Endodermal cell (in vitro differentiated cells): ENCODE measurements around the gene PLEKHD1. TPM values are rescaled to one million over a fixed set of nuclear protein-coding genes. Genes with fewer than 3 reads are reported as not detected.

ENCODE experiments used
- DNase-seq: peaks from one replicate; pipeline ENCODE4 v3.0.0-alpha.2; 2017
- H3K27ac ChIP-seq: 2 replicates; pipeline ENCODE4 v1.5.1; 2013; ENCODE audit warnings: mild to moderate bottlenecking, low read depth, low read length, moderate library complexity
- H3K27me3 ChIP-seq: 2 replicates; pipeline ENCODE4 v1.6.1; 2013; ENCODE audit warnings: mild to moderate bottlenecking, low read length, moderate library complexity; ENCODE audit not compliant: insufficient read depth, control insufficient read depth, poor library complexity, severe bottlenecking
- H3K36me3 ChIP-seq: 2 replicates; pipeline ENCODE4 v1.7.0; 2013; ENCODE audit warnings: mild to moderate bottlenecking, low read length, moderate library complexity; ENCODE audit not compliant: control insufficient read depth, insufficient read depth
- H3K4me1 ChIP-seq: one replicate; pipeline ENCODE4 v1.7.0; 2013; ENCODE audit warnings: low read length; ENCODE audit not compliant: control insufficient read depth, insufficient read depth
- H3K4me3 ChIP-seq: 2 replicates; pipeline ENCODE4 v1.5.1; 2013; ENCODE audit warnings: mild to moderate bottlenecking, low read length, moderate library complexity
- H3K9ac ChIP-seq: 2 replicates; pipeline ENCODE4 v1.6.1; 2013; ENCODE audit warnings: mild to moderate bottlenecking, low read length, moderate library complexity; ENCODE audit not compliant: poor library complexity, severe bottlenecking; ENCODE audit errors: extremely low read depth
- H3K9me3 ChIP-seq: 2 replicates; pipeline ENCODE4 v1.6.1; 2013; ENCODE audit warnings: mild to moderate bottlenecking, low read length, moderate library complexity; ENCODE audit not compliant: control insufficient read depth
- H3K27ac Mint-ChIP-seq: 2 replicates; pipeline ENCODE4 v1.8.0; 2020; ENCODE audit warnings: mixed read lengths
- H3K27me3 Mint-ChIP-seq: 2 replicates; pipeline ENCODE4 v1.8.0; 2021; ENCODE audit warnings: mild to moderate bottlenecking, mixed read lengths; ENCODE audit not compliant: insufficient read depth
- H3K36me3 Mint-ChIP-seq: 2 replicates; pipeline ENCODE4 v1.8.0; 2020; ENCODE audit warnings: low read depth, mixed read lengths
- H3K4me1 Mint-ChIP-seq: 2 replicates; pipeline ENCODE4 v1.8.0; 2020; ENCODE audit warnings: mixed read lengths
- H3K4me3 Mint-ChIP-seq: 2 replicates; pipeline ENCODE4 v1.8.0; 2020; ENCODE audit warnings: mild to moderate bottlenecking, moderate library complexity, mixed read lengths
- H3K9me3 Mint-ChIP-seq: 2 replicates; pipeline ENCODE4 v1.8.0; 2020; ENCODE audit warnings: mild to moderate bottlenecking, mixed read lengths
- whole genome bisulfite sequencing, 2 experiments: methylation state at CpG; one replicate each; pipeline versions ENCODE4 v1.1.5 to v1.1.7; 2013; ENCODE audit warnings: missing lambda C conversion rate in 2 of 2, mixed read lengths in 1 of 2; ENCODE audit not compliant: insufficient coverage in 1 of 2, insufficient read length in 1 of 2; 5-methylcytosine and 5-hydroxymethylcytosine counted together
- total RNA-seq, 2 donors: library from RNA; stranded (reverse); fragmentation: NEBNext Ultra II Directional in 1 of 2; extraction: Animal tissue kit (Norgen Biotek cat#: 25700) in 1 of 2; gene quantifications; 2 replicates in 1 of 2; 3 replicates in 1 of 2; pipeline ENCODE4 v1.2.1, GENCODE V29; 2021
- TF ChIP-seq, protein P1 (sequence below): fragments of 200-600 bp; sonication (generic); conservative IDR thresholded peaks from 2 replicates; pipeline ENCODE4 v1.5.0; 2021; ENCODE audit warnings: antibody characterized with exemption, mild to moderate bottlenecking

The PLEKHD1 gene
- total RNA-seq, 2 donors from 2014 or later, result 0.11 TPM

DNA sequence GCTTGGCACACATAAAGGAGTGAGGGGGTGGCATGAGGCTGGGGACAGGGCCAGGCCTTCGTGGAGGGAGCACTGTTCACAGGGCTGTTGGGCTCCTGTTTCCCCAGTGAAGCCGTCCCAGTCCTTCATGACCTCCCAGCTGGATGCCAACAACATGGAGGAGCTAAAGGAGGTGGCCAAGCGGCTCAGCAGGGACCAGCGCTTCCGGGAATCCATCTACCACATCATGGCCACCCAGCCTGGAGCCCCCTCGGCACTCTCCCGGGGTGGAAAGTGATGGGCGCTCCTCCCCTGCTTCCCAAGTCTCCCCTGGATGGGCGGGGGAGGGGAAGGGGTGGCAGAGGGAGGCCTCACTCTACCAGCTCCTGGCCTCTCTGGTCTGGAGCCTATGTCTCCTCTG is 43.6 kb downstream of the PLEKHD1 start:
- H3K4me3 ChIP-seq, result no peak overlapping the region
- TF ChIP-seq, protein P1, sequence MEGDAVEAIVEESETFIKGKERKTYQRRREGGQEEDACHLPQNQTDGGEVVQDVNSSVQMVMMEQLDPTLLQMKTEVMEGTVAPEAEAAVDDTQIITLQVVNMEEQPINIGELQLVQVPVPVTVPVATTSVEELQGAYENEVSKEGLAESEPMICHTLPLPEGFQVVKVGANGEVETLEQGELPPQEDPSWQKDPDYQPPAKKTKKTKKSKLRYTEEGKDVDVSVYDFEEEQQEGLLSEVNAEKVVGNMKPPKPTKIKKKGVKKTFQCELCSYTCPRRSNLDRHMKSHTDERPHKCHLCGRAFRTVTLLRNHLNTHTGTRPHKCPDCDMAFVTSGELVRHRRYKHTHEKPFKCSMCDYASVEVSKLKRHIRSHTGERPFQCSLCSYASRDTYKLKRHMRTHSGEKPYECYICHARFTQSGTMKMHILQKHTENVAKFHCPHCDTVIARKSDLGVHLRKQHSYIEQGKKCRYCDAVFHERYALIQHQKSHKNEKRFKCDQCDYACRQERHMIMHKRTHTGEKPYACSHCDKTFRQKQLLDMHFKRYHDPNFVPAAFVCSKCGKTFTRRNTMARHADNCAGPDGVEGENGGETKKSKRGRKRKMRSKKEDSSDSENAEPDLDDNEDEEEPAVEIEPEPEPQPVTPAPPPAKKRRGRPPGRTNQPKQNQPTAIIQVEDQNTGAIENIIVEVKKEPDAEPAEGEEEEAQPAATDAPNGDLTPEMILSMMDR, result no peak
- Mint-ChIP-seq H3K4me1 (peaks cover 22% of the 10 kb centered on the region), H3K36me3 (no peaks in the 10 kb centered on the region), H3K27ac (no peak overlapping the region), H3K27me3 (peaks cover 12% of the 10 kb centered on the region), H3K4me3 (no peak overlapping the region), H3K9me3 (no peaks in the 10 kb centered on the region)
- no peak overlapping the region for H3K9ac ChIP-seq
- H3K27ac ChIP-seq, result no peak overlapping the region
- H3K9me3 ChIP-seq, result no peaks in the 10 kb centered on the region
- DNase-seq, result no peak
- H3K27me3 ChIP-seq, result no peaks in the 10 kb centered on the region
- WGBS, 2 experiments, result 90 to 100% methylated on average over 2 to 9 of the region's 9 CpGs
- peaks cover 10% of the 10 kb centered on the region for H3K4me1 ChIP-seq
- H3K36me3 ChIP-seq, result no peaks in the 10 kb centered on the region

GRCh38 chr14:69528930-69529329 is 44.4 kb downstream of the PLEKHD1 start:
- TF ChIP-seq, protein P1, result no peak
- no peak for DNase-seq
- H3K27me3 Mint-ChIP-seq, result peaks cover 15% of the 10 kb centered on the region
- H3K4me3 ChIP-seq, result no peak overlapping the region
- no peaks in the 10 kb centered on the region for H3K9me3 ChIP-seq
- no peaks in the 10 kb centered on the region for H3K36me3 Mint-ChIP-seq
- no peak overlapping the region for H3K27ac ChIP-seq
- H3K27me3 ChIP-seq, result no peaks in the 10 kb centered on the region
- H3K9ac ChIP-seq, result no peak overlapping the region
- no peaks in the 10 kb centered on the region for H3K36me3 ChIP-seq
- H3K4me1 Mint-ChIP-seq, result peaks cover 25% of the 10 kb centered on the region
- 91 to 100% methylated on average over 4 to 5 of the region's 5 CpGs for WGBS, 2 experiments
- no peaks in the 10 kb centered on the region for H3K9me3 Mint-ChIP-seq
- no peak overlapping the region for H3K27ac Mint-ChIP-seq
- no peak overlapping the region for H3K4me3 Mint-ChIP-seq
- peaks cover 10% of the 10 kb centered on the region for H3K4me1 ChIP-seq

- H3K4me1 Mint-ChIP-seq, result peaks cover 25% of the 10 kb centered on the region
- no peak for DNase-seq
- H3K27me3 Mint-ChIP-seq, result peaks cover 15% of the 10 kb centered on the region
- Histone ChIP-seq H3K27me3 (no peaks in the 10 kb centered on the region), H3K4me3 (no peak overlapping the region), H3K27ac (no peak overlapping the region), H3K9me3 (no peaks in the 10 kb centered on the region), H3K36me3 (no peaks in the 10 kb centered on the region), H3K4me1 (peaks cover 10% of the 10 kb centered on the region), H3K9ac (no peak overlapping the region)
- WGBS, 2 experiments, result 94% methylated on average over 2 to 3 of the region's 3 CpGs
- TF ChIP-seq, protein P1, result no peak
- no peaks in the 10 kb centered on the region for H3K9me3 Mint-ChIP-seq
- no peaks in the 10 kb centered on the region for H3K36me3 Mint-ChIP-seq
- H3K4me3 Mint-ChIP-seq, result no peak overlapping the region
- no peak overlapping the region for H3K27ac Mint-ChIP-seq
Observed at GRCh38 chr14:69529563-69529962, 45.0 kb downstream of the PLEKHD1 start.
